IMR-90 (cell line): ENCODE results near the gene KMT2C. TPM values are rescaled to one million over a fixed set of nuclear protein-coding genes. Genes with fewer than 3 reads are reported as not detected.

Experiments used
- ATAC-seq: fragments of 200-7000 bp; cut with Tn5 transposase; 2 replicates; pipeline ENCODE4 v1.9.1; 2020; ENCODE audit warnings: low read depth, mild to moderate bottlenecking, moderate library complexity
- BruUV-seq: library from RNA; stranded (reverse); fragments of 400-500 nt; replicated peaks from 2 replicates; lab custom pipeline; 2021; lab: Mats Ljungman, UMichigan
- CTCF ChIA-PET: fragments of 300-600 bp; formaldehyde crosslinking; extraction: SDS; loops from one replicate; lab custom pipeline; 2021; ENCODE audit warnings: antibody characterized with exemption; lab: Yijun Ruan, JAX
- POLR2A ChIA-PET: fragments of 300-600 bp; sonication (Branson Sonifier 250); formaldehyde crosslinking; loops from one replicate; lab custom pipeline; 2022; ENCODE audit warnings: antibody characterized with exemption; ENCODE audit not compliant: unreplicated experiment; lab: Charles Lee
- DNase-seq: peaks from one replicate; pipeline ENCODE4 v3.0.0; 2013
- H2AFZ ChIP-seq: replicated peaks from 2 replicates; pipeline ENCODE3; 2013; ENCODE audit warnings: low read length, mild to moderate bottlenecking; ENCODE audit not compliant: poor library complexity
- H2AK5ac ChIP-seq: 2 replicates; pipeline ENCODE4 v1.6.1; 2013; ENCODE audit warnings: low read depth, low read length, inconsistent platforms
- H2AK9ac ChIP-seq: replicated peaks from 2 replicates; pipeline ENCODE3; 2013; ENCODE audit warnings: mild to moderate bottlenecking, low read depth, low read length, moderate library complexity; ENCODE audit not compliant: poor library complexity
- H2BK120ac ChIP-seq: 2 replicates; pipeline ENCODE4 v1.6.1; 2013; ENCODE audit warnings: low read depth, low read length, inconsistent platforms
- H2BK15ac ChIP-seq: 3 replicates; pipeline ENCODE4 v1.6.1; 2013; ENCODE audit warnings: low read depth, low read length, inconsistent platforms
- H2BK20ac ChIP-seq: 2 replicates; pipeline ENCODE4 v1.6.1; 2013; ENCODE audit warnings: low read depth, mild to moderate bottlenecking, inconsistent platforms, low read length, moderate library complexity
- H2BK5ac ChIP-seq: 2 replicates; pipeline ENCODE4 v1.6.1; 2013; ENCODE audit warnings: mild to moderate bottlenecking, low read depth, low read length, inconsistent platforms; ENCODE audit not compliant: poor library complexity, severe bottlenecking
- H3K14ac ChIP-seq: replicated peaks from 2 replicates; pipeline ENCODE4 v1.6.1; 2013; ENCODE audit warnings: low read depth, low read length, inconsistent platforms
- H3K18ac ChIP-seq: 2 replicates; pipeline ENCODE4 v1.6.1; 2013; ENCODE audit warnings: low read depth, low read length, control low read depth
- H3K23ac ChIP-seq: 2 replicates; pipeline ENCODE4 v1.6.1; 2013; ENCODE audit warnings: low read depth, low read length, inconsistent platforms
- H3K27ac ChIP-seq: 2 replicates; pipeline ENCODE4 v1.5.1; 2013; ENCODE audit warnings: mild to moderate bottlenecking, control low read depth, low read length; ENCODE audit not compliant: insufficient read depth
- H3K27me3 ChIP-seq: 2 replicates; pipeline ENCODE4 v1.6.1; 2013; ENCODE audit warnings: low read length; ENCODE audit not compliant: control insufficient read depth, insufficient read depth
- H3K36me3 ChIP-seq: 2 replicates; pipeline ENCODE4 v1.6.1; 2013; ENCODE audit warnings: low read length, mixed read lengths; ENCODE audit not compliant: control insufficient read depth, insufficient read depth
- H3K4ac ChIP-seq: 2 replicates; pipeline ENCODE4 v1.6.1; 2013; ENCODE audit warnings: low read depth, low read length, inconsistent platforms
- H3K4me1 ChIP-seq: 2 replicates; pipeline ENCODE4 v1.6.1; 2013; ENCODE audit warnings: low read length, mixed read lengths; ENCODE audit not compliant: control insufficient read depth, insufficient read depth
- H3K4me2 ChIP-seq: 2 replicates; pipeline ENCODE4 v1.6.1; 2013; ENCODE audit warnings: low read depth, mild to moderate bottlenecking, control low read depth, low read length, moderate library complexity
- H3K4me3 ChIP-seq: 2 replicates; pipeline ENCODE4 v1.5.1; 2013; ENCODE audit warnings: low read depth, mild to moderate bottlenecking, control low read depth, low read length, moderate library complexity; ENCODE audit not compliant: insufficient read depth
- H3K56ac ChIP-seq: 2 replicates; pipeline ENCODE4 v1.6.1; 2013; ENCODE audit warnings: low read length, inconsistent platforms; ENCODE audit not compliant: insufficient read depth; ENCODE audit errors: extremely low read depth
- H3K79me1 ChIP-seq, 2 experiments: 2 replicates each; pipeline ENCODE4 v1.6.1; 2013; ENCODE audit warnings: low read length in 2 of 2, inconsistent platforms in 1 of 2, low read depth in 1 of 2
- H3K9ac ChIP-seq: 2 replicates; pipeline ENCODE4 v1.6.1; 2013; ENCODE audit warnings: low read depth, low read length, control low read depth
- H3K9me1 ChIP-seq: 2 replicates; pipeline ENCODE4 v1.6.1; 2013; ENCODE audit warnings: low read length, inconsistent platforms; ENCODE audit not compliant: insufficient read depth
- H3K9me3 ChIP-seq: 2 replicates; pipeline ENCODE4 v1.6.1; 2013; ENCODE audit warnings: low read length; ENCODE audit not compliant: control insufficient read depth, insufficient read depth
- H4K20me1 ChIP-seq: 2 replicates; pipeline ENCODE4 v1.6.1; 2013; ENCODE audit warnings: low read length, inconsistent platforms; ENCODE audit not compliant: insufficient read depth
- H4K5ac ChIP-seq: 2 replicates; pipeline ENCODE4 v1.6.1; 2013; ENCODE audit warnings: mild to moderate bottlenecking, low read depth, low read length, control low read depth
- H4K8ac ChIP-seq, 2 experiments: 2 replicates each; pipeline ENCODE4 v1.6.1; 2013; ENCODE audit warnings: low read depth in 2 of 2, low read length in 2 of 2, control low read depth in 1 of 2, inconsistent platforms in 1 of 2
- H4K91ac ChIP-seq: 2 replicates; pipeline ENCODE4 v1.6.1; 2013; ENCODE audit warnings: low read depth, low read length, inconsistent platforms; ENCODE audit not compliant: insufficient read depth
- BHLHE40 ChIP-seq: fragments of 150-350 bp; IDR thresholded peaks from 2 replicates; pipeline ENCODE4 v1.6.1; 2016; ENCODE audit warnings: mild to moderate bottlenecking, low read depth, low read length
- CEBPB ChIP-seq: IDR thresholded peaks from 2 replicates; pipeline ENCODE4 v1.6.1; 2012; ENCODE audit warnings: low read depth, low read length, improper control_type of control experiment
- CHD1 ChIP-seq: IDR thresholded peaks from 2 replicates; pipeline ENCODE4 v1.6.1; 2012; ENCODE audit warnings: low read depth, low read length, improper control_type of control experiment
- CTCF ChIP-seq: conservative IDR thresholded peaks from 2 replicates; pipeline ENCODE4 v1.5.1; 2012; ENCODE audit warnings: mild to moderate bottlenecking, low read depth, low read length, improper control_type of control experiment
- ELK1 ChIP-seq: fragments of 150-350 bp; IDR thresholded peaks from 2 replicates; pipeline ENCODE4 v1.6.1; 2016; ENCODE audit warnings: low read depth, mild to moderate bottlenecking, low read length, moderate library complexity, borderline replicate concordance
- FOS ChIP-seq: fragments of 150-350 bp; IDR thresholded peaks from 2 replicates; pipeline ENCODE4 v1.6.1; 2016; ENCODE audit warnings: low read depth, low read length
- MAFK ChIP-seq: IDR thresholded peaks from 2 replicates; pipeline ENCODE4 v1.6.1; 2012; ENCODE audit warnings: low read depth, low read length, improper control_type of control experiment
- MAZ ChIP-seq: IDR thresholded peaks from 2 replicates; pipeline ENCODE4 v1.6.1; 2012; ENCODE audit warnings: low read depth, mild to moderate bottlenecking, low read length, improper control_type of control experiment, moderate library complexity, borderline replicate concordance
- MXI1 ChIP-seq: IDR thresholded peaks from 2 replicates; pipeline ENCODE4 v1.6.1; 2012; ENCODE audit warnings: low read depth, mild to moderate bottlenecking, low read length, moderate library complexity, borderline replicate concordance
- NFE2L2 ChIP-seq: fragments of 150-350 bp; IDR thresholded peaks from 2 replicates; pipeline ENCODE4 v1.6.1; 2016; ENCODE audit warnings: low read depth, mild to moderate bottlenecking, low read length
- POLR2A ChIP-seq: IDR thresholded peaks from 2 replicates; pipeline ENCODE4 v1.6.1; 2012; ENCODE audit warnings: mild to moderate bottlenecking, low read depth, low read length
- RCOR1 ChIP-seq: IDR thresholded peaks from 2 replicates; pipeline ENCODE4 v1.6.1; 2012; ENCODE audit warnings: mild to moderate bottlenecking, low read length, improper control_type of control experiment; ENCODE audit not compliant: insufficient replicate concordance
- SMC3 ChIP-seq: fragments of 150-350 bp; IDR thresholded peaks from 2 replicates; pipeline ENCODE4 v1.6.1; 2016; ENCODE audit warnings: low read depth, mild to moderate bottlenecking, antibody characterized with exemption, low read length, moderate library complexity
- USF2 ChIP-seq: fragments of 150-350 bp; IDR thresholded peaks from 2 replicates; pipeline ENCODE4 v1.6.1; 2017; ENCODE audit warnings: mild to moderate bottlenecking, antibody characterized with exemption, low read length, low read depth
- dilution Hi-C: fragments of 300-500 bp; cut with HindIII; formaldehyde crosslinking; loops from one replicate; pipeline ENCODE4 v1.14.3; 2018; ENCODE audit warnings: low sequenced_read_pairs; ENCODE audit not compliant: unreplicated experiment
- in situ Hi-C: fragments of 300-500 bp; cut with MboI; formaldehyde crosslinking; loops from 3 replicates; pipeline ENCODE4 v1.14.3; 2019; ENCODE audit warnings: low sequenced_read_pairs, inconsistent platforms, mixed read lengths
- intact Hi-C: fragments of 100-400 bp; cut with micrococcal nuclease; formaldehyde crosslinking; loops from 2 replicates; pipeline ENCODE4 v1.10.0; 2022
- polyA plus RNA-seq, 3 experiments: library from polyadenylated mRNA; depleted of rRNA; stranded (reverse); fragments of >200 nt; gene quantifications; 2 replicates each; pipeline ENCODE4 v1.2.3, GENCODE V29; 2012; ENCODE audit warnings: low replicate concordance in 1 of 3
- total RNA-seq: library from RNA; depleted of rRNA; stranded (reverse); fragments of >200 nt; gene quantifications from 2 replicates; pipeline ENCODE4 v1.2.3, GENCODE V29; 2012

Gene KMT2C
- total and polyA plus RNA-seq, 2 of the 4 experiments (the other 2 are of a cell fraction): 8.0 to 23.3 TPM

DNA sequence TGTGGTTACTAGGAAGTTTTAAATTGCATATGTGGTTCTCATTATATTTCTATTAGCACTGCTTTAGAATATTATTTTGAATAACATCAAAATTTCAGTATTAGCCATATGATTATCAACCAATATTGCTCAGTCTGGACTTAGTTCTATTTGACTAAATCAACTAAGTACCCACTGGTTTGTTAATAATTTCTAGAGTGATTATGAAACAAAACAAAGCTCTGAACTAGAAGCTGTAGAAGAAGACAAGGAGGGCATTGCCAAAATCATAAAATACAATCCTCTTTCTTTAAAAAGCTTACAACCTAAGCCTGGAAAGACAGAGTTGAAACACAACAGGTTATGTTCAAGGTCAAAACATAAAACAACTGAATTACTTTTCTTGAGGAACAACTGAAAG, 204.7 kb downstream of the KMT2C start:
- Histone ChIP-seq H3K4me2 (no peak overlapping the region), H4K5ac (no peak overlapping the region), H3K4me3 (no peak overlapping the region), H3K56ac (no peak overlapping the region), H2BK15ac (no peak overlapping the region), H3K4ac (no peak overlapping the region), H4K8ac (no peak overlapping the region), H3K27ac (no peak overlapping the region), H3K79me1 (no peaks in the 10 kb centered on the region), H4K91ac (no peak overlapping the region), H2AK5ac (no peak overlapping the region), H2BK120ac (no peak overlapping the region), H2BK20ac (no peak overlapping the region), H3K36me3 (peaks cover 4% of the 10 kb centered on the region; the same call in 1 of the 2 replicates), H3K14ac (no peak overlapping the region), H2AK9ac (no peak overlapping the region), H2BK5ac (no peak overlapping the region), H3K23ac (no peak overlapping the region), H2AFZ (no peak overlapping the region), H3K9me1 (no peaks in the 10 kb centered on the region), H4K20me1 (no peaks in the 10 kb centered on the region), H3K9ac (no peak overlapping the region), H3K9me3 (no peaks in the 10 kb centered on the region), H3K27me3 (no peaks in the 10 kb centered on the region), H3K18ac (no peak overlapping the region), H3K4me1 (no peaks in the 10 kb centered on the region)
- no peak for DNase-seq
- dilution Hi-C loops: no loop called here
- in situ Hi-C loops: no loop called here
- BruUV-seq: no TSS peak
- TF ChIP-seq CEBPB (no peak), ELK1 (no peak), FOS (no peak), CTCF (no peak), SMC3 (no peak), NFE2L2 (no peak), CHD1 (no peak), BHLHE40 (no peak), MXI1 (no peak), MAZ (no peak), RCOR1 (no peak), MAFK (no peak), USF2 (no peak), POLR2A (no peak)
- CTCF ChIA-PET: no interaction called here
- no peak for ATAC-seq
- POLR2A ChIA-PET: no interaction called here
- intact Hi-C loops: no loop called here
